OCI-LY3 (cell line): ENCODE results near the gene FBXO34.
A peak's percentile ranks its signal among the peaks of the same experiment; 100 is the strongest.

Experiments used
- H2AFZ ChIP-seq: fragments of 200-600, 300-600 bp; shearing (Covaris generic); 2 replicates; pipeline ENCODE4 v1.6.0; 2014; ENCODE audit warnings: antibody characterized with exemption, low read depth, low read length
- H3K27ac ChIP-seq: fragments of 200-600, 300-600 bp; sonication (generic); 2 replicates; pipeline ENCODE4 v1.5.1; 2014; ENCODE audit warnings: mild to moderate bottlenecking, low read length, moderate library complexity, mixed read lengths
- H3K27me3 ChIP-seq: fragments of 200-600, 300-600 bp; sonication (generic); 2 replicates; pipeline ENCODE4 v1.6.1; 2014; ENCODE audit warnings: low read depth, low read length, mixed read lengths
- H3K36me3 ChIP-seq: fragments of 200-600, 300-600 bp; sonication (generic); replicated peaks from 2 replicates; pipeline ENCODE3; 2014; ENCODE audit warnings: low read depth, low read length, mixed read lengths
- H3K4me1 ChIP-seq: fragments of 300-600, 200-600 bp; sonication (generic); 2 replicates; pipeline ENCODE4 v1.6.1; 2014; ENCODE audit warnings: low read length, mixed read lengths
- H3K4me2 ChIP-seq: fragments of 200-600, 300-600 bp; sonication (generic); 2 replicates; pipeline ENCODE4 v1.6.1; 2014; ENCODE audit warnings: low read length, mixed read lengths
- H3K4me3 ChIP-seq: fragments of 300-600, 200-600 bp; sonication (generic); 2 replicates; pipeline ENCODE4 v1.5.1; 2014; ENCODE audit warnings: antibody characterized with exemption, mild to moderate bottlenecking, low read length, moderate library complexity
- H3K79me2 ChIP-seq: fragments of 300-600, 200-600 bp; shearing (Covaris generic); 2 replicates; pipeline ENCODE4 v1.6.1; 2014; ENCODE audit warnings: mild to moderate bottlenecking, low read length, mixed read lengths
- H3K9ac ChIP-seq: fragments of 300-600, 200-600 bp; shearing (Covaris generic); 2 replicates; pipeline ENCODE4 v1.6.0; 2014; ENCODE audit warnings: mild to moderate bottlenecking, low read length, moderate library complexity
- H3K9me3 ChIP-seq: fragments of 200-600, 300-600 bp; shearing (Covaris generic); 2 replicates; pipeline ENCODE4 v1.6.1; 2014; ENCODE audit warnings: low read length, mixed read lengths; ENCODE audit not compliant: insufficient read depth
- H4K20me1 ChIP-seq: fragments of 200-600, 300-600 bp; sonication (generic); 2 replicates; pipeline ENCODE4 v1.6.1; 2016; ENCODE audit warnings: low read length, mixed read lengths; ENCODE audit not compliant: insufficient read depth
- EZH2phosphoT487 ChIP-seq: fragments of 200-600 bp; shearing (Covaris generic); IDR thresholded peaks from 2 replicates; pipeline ENCODE4 v1.6.1; 2018; ENCODE audit warnings: antibody characterized with exemption, mixed run types, low read depth
- TF ChIP-seq, protein P1 (sequence below): fragments of 200-600, 300-600 bp; sonication (generic); IDR thresholded peaks from 2 replicates; pipeline ENCODE4 v1.5.1; 2014; ENCODE audit warnings: antibody characterized with exemption, low read length, low read depth

The FBXO34 gene

DNA sequence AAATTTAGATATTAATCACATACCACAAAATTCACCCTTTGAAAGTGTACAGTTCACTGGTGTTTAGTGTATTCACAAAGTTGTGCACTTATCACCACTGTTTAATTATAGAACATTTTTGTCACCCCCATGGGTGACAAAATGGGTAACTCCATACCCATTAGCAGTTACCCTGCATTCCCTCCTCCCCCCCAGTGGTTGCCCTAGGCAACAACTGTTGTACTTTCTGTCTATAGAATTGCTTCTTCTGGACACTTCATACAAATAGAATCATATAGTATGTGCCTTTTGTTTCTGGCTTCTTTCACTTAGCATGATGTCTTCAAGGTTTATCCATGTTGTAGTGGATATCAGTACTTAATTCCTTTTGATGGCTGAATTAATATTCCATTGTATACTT, 52.7 kb downstream of the FBXO34 start:
- Histone ChIP-seq H3K4me2 (no peak overlapping the region), H3K4me1 (peaks cover 14% of the 10 kb centered on the region), H2AFZ (no peak overlapping the region), H3K9ac (no peak overlapping the region), H4K20me1 (peaks cover 39% of the 10 kb centered on the region), H3K9me3 (no peaks in the 10 kb centered on the region), H3K27me3 (no peaks in the 10 kb centered on the region), H3K27ac (no peak overlapping the region), H3K4me3 (no peak overlapping the region), H3K36me3 (peaks cover 8% of the 10 kb centered on the region), H3K79me2 (peaks cover 33% of the 10 kb centered on the region)
- TF ChIP-seq, protein P1, sequence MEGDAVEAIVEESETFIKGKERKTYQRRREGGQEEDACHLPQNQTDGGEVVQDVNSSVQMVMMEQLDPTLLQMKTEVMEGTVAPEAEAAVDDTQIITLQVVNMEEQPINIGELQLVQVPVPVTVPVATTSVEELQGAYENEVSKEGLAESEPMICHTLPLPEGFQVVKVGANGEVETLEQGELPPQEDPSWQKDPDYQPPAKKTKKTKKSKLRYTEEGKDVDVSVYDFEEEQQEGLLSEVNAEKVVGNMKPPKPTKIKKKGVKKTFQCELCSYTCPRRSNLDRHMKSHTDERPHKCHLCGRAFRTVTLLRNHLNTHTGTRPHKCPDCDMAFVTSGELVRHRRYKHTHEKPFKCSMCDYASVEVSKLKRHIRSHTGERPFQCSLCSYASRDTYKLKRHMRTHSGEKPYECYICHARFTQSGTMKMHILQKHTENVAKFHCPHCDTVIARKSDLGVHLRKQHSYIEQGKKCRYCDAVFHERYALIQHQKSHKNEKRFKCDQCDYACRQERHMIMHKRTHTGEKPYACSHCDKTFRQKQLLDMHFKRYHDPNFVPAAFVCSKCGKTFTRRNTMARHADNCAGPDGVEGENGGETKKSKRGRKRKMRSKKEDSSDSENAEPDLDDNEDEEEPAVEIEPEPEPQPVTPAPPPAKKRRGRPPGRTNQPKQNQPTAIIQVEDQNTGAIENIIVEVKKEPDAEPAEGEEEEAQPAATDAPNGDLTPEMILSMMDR: no peak
- no peak for TF ChIP-seq EZH2phosphoT487

GRCh38 chr14:55324812-55325211, 53.6 kb downstream of the FBXO34 start:
- Histone ChIP-seq H3K36me3 (peaks cover 4% of the 10 kb centered on the region), H3K79me2 (peaks cover 36% of the 10 kb centered on the region), H3K4me3 (no peak overlapping the region), H2AFZ (no peak overlapping the region), H4K20me1 (peaks cover 45% of the 10 kb centered on the region), H3K4me2 (no peak overlapping the region), H3K27ac (no peak overlapping the region), H3K9ac (no peak overlapping the region), H3K27me3 (no peaks in the 10 kb centered on the region), H3K9me3 (no peaks in the 10 kb centered on the region), H3K4me1 (peaks cover 14% of the 10 kb centered on the region)
- TF ChIP-seq, protein P1: no peak
- no peak for TF ChIP-seq EZH2phosphoT487

DNA sequence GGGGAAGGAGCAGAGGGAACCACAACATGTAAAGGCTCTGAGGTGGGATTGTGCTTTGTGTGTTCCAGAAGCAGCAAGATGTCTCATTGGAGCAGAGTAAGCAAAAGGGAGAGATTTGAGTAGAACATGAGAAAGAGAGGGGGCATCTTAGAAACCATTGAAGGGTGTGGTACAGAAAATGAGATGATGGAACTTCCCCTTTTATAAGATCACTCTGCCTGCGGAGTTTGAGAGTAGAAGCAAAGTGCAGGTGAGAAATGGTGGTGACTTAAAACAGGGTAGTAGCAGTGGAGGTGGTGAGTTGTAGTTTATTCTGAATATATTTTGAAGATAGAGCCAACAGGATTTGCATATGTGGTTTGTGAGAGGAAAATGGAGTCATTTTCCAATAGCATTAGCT, 56.0 kb downstream of the FBXO34 start:
- H3K27me3 ChIP-seq: no peaks in the 10 kb centered on the region

DNA sequence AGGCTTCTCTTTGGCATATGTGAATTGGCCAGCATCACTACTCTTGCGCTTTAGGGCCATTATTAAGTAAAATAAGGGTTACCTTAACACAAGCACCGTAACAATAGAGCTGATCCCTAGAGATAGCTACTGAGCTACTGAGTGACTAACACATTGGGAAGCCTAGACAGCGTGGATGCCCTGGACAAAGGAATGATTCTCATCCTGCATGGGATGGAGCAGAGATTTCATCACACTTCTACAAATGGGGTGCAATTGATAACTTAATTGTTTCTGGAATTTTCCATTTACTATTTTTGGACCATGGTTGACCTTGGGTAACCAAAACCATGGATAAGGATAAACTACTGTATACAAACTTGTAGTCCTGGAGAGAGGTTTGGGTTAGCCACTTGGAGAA, 57.1 kb downstream of the FBXO34 start:
- H3K4me2 ChIP-seq: no peak overlapping the region

More for the DNA sequence above, 56.0 kb downstream of the FBXO34 start:
- Histone ChIP-seq H3K4me3 (no peak overlapping the region), H3K36me3 (no peaks in the 10 kb centered on the region), H3K27ac (peak overlapping the region; percentile 3; the same call in 1 of the 2 replicates), H4K20me1 (peaks cover 60% of the 10 kb centered on the region), H3K9ac (no peak overlapping the region), H3K4me1 (peaks cover 17% of the 10 kb centered on the region), H2AFZ (no peak overlapping the region), H3K9me3 (no peaks in the 10 kb centered on the region), H3K79me2 (peaks cover 52% of the 10 kb centered on the region), H3K4me2 (peak overlapping the region; percentile 53)
- TF ChIP-seq, protein P1: no peak
- no peak for TF ChIP-seq EZH2phosphoT487

More for the DNA sequence above, 57.1 kb downstream of the FBXO34 start:
- no peaks in the 10 kb centered on the region for H3K36me3 ChIP-seq
- no peak overlapping the region for H3K9ac ChIP-seq
- peaks cover 28% of the 10 kb centered on the region for H3K4me1 ChIP-seq
- H4K20me1 ChIP-seq: peaks cover 71% of the 10 kb centered on the region
- H2AFZ ChIP-seq: no peak overlapping the region
- TF ChIP-seq EZH2phosphoT487: no peak
- TF ChIP-seq, protein P1: no peak
- H3K27ac ChIP-seq: no peak overlapping the region
- no peak overlapping the region for H3K4me3 ChIP-seq
- H3K79me2 ChIP-seq: peaks cover 62% of the 10 kb centered on the region
- no peaks in the 10 kb centered on the region for H3K27me3 ChIP-seq
- no peaks in the 10 kb centered on the region for H3K9me3 ChIP-seq
